H1 (cell line): ENCODE measurements around the gene RALGDS. TPM values are rescaled to one million over a fixed set of nuclear protein-coding genes. Genes with fewer than 3 reads are reported as not detected.

Source experiments
- JUN ChIP-seq: IDR thresholded peaks from 2 replicates; pipeline ENCODE4 v1.6.1; 2011; ENCODE audit warnings: low read depth, mild to moderate bottlenecking, improper control_type of control experiment, low read length
- PHF8 ChIP-seq: fragments of 200-600 bp; sonication (generic); conservative IDR thresholded peaks from 2 replicates; pipeline ENCODE4 v1.7.1; 2012; ENCODE audit warnings: low read depth, mild to moderate bottlenecking, inconsistent platforms, low read length, moderate library complexity
- RFX5 ChIP-seq: IDR thresholded peaks from 2 replicates; pipeline ENCODE4 v1.6.1; 2011; ENCODE audit warnings: low read depth, low read length, improper control_type of control experiment, borderline replicate concordance
- SIN3A ChIP-seq, 2 experiments: IDR thresholded peaks in 1 of 2; conservative IDR thresholded peaks in 1 of 2; 2 replicates each; pipeline ENCODE4 v1.6.1; 2011 to 2012; ENCODE audit warnings: low read length in 2 of 2, improper control_type of control experiment in 1 of 2, low read depth in 1 of 2, mild to moderate bottlenecking in 1 of 2
- ZNF274 ChIP-seq: IDR thresholded peaks from 2 replicates; pipeline ENCODE4 v1.7.0; 2012; ENCODE audit warnings: low read length, borderline replicate concordance; ENCODE audit errors: extremely low read depth
- polyA plus RNA-seq, 7 experiments: library from polyadenylated mRNA; depleted of rRNA in 3 of 7; stranded (reverse) in 5 of 7; unstranded in 2 of 7; fragments of >200 nt in 5 of 7; fragments of 200-250 nt in 2 of 7; gene quantifications; 1 replicate in 5 of 7; 2 replicates in 1 of 7; 4 replicates in 1 of 7; pipeline versions ENCODE4 v1.2.1 to v1.2.3, GENCODE V29; 2011 to 2013; ENCODE audit warnings: missing spikeins in 2 of 7, mixed read lengths in 2 of 7
- total RNA-seq: library from RNA; stranded (reverse); fragmentation: NEBNext Ultra II Directional; extraction: Animal tissue kit (Norgen Biotek cat#: 25700); gene quantifications from 2 replicates; pipeline ENCODE4 v1.2.1, GENCODE V29; 2021

The RALGDS gene
- total and polyA plus RNA-seq, 2 of the 8 experiments (the other 6 are each of a cell fraction or from before 2014, with no cell fraction given), result 14.5 to 25.5 TPM

DNA sequence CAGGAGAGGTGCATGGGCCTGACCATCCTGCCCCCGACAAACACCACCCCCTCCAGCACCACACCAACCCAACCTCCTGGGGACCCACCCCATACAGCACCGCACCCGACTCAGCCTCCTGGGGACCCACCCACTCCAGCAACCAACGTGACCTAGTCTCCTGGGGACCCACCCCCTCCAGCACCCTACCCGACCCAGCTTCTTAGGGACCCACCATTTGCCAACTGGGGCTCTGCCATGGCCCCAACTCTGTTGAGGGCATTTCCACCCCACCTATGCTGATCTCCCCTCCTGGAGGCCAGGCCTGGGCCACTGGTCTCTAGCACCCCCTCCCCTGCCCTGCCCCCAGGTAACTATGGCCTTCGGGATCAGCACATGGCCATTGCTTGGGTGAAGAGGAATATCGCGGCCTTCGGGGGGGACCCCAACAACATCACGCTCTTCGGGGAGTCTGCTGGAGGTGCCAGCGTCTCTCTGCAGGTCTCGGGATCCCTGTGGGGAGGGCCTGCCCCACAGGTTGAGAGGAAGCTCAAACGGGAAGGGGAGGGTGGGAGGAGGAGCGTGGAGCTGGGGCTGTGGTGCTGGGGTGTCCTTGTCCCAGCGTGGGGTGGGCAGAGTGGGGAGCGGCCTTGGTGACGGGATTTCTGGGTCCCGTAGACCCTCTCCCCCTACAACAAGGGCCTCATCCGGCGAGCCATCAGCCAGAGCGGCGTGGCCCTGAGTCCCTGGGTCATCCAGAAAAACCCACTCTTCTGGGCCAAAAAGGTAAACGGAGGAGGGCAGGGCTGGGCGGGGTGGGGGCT is 54.7 kb downstream of the RALGDS start (continued):
- TF ChIP-seq SIN3A (conservative IDR thresholded peaks at IDR 0.05 in 1 of 2, IDR thresholded peaks at IDR 0.05 in 1 of 2; ENCODE audit: low read depth in 1 of 2, low read length in 2 of 2) (no peak), ZNF274 (no peak), PHF8 (no peak), RFX5 (no peak), JUN (no peak)
